HAP-1 (cell line): ENCODE results near the gene LEP.

ENCODE experiments used
- DNase-seq, 2 experiments: peaks; one replicate each; pipeline ENCODE4 v3.0.0-alpha.2; 2016 to 2020; ENCODE audit warnings: low spot score in 2 of 2
- H3K27me3 ChIP-seq: fragments of 250-450 bp; sonication (Bioruptor Pico); 2 replicates; pipeline ENCODE4 v1.5.1; 2020; ENCODE audit warnings: low read depth, mild to moderate bottlenecking, moderate library complexity
- H3K36me3 ChIP-seq: fragments of 250-450 bp; sonication (Bioruptor Pico); replicated peaks from 2 replicates; pipeline ENCODE4 v1.5.1; 2020; ENCODE audit warnings: mild to moderate bottlenecking
- H3K4me1 ChIP-seq: fragments of 250-450 bp; sonication (Bioruptor Pico); 2 replicates; pipeline ENCODE4 v1.5.1; 2020; ENCODE audit warnings: mild to moderate bottlenecking
- H3K4me3 ChIP-seq: fragments of 250-450 bp; sonication (Bioruptor Pico); 2 replicates; pipeline ENCODE4 v1.5.1; 2020; ENCODE audit warnings: mild to moderate bottlenecking, moderate library complexity
- H3K9me3 ChIP-seq: fragments of 250-450 bp; sonication (Bioruptor Pico); 2 replicates; pipeline ENCODE4 v1.5.1; 2020; ENCODE audit warnings: mild to moderate bottlenecking, moderate library complexity
- in situ Hi-C: fragments of 300-500 bp; cut with MboI; formaldehyde crosslinking; loops from 3 replicates; pipeline ENCODE4 v1.14.3; 2020; ENCODE audit warnings: low sequenced_read_pairs, inconsistent platforms, mixed read lengths

The LEP gene

GRCh38 chr7:128243273-128243672 lies 2.2 kb downstream of the LEP start:
- H3K4me3 ChIP-seq: no peak overlapping the region
- H3K27me3 ChIP-seq: no peaks in the 10 kb centered on the region
- H3K36me3 ChIP-seq: no peaks in the 10 kb centered on the region
- H3K4me1 ChIP-seq: no peaks in the 10 kb centered on the region
- no peak for DNase-seq
- H3K9me3 ChIP-seq: no peaks in the 10 kb centered on the region
- in situ Hi-C loops: no loop called here

GRCh38 chr7:128244861-128245260 lies 3.8 kb downstream of the LEP start:
- Histone ChIP-seq H3K36me3 (no peaks in the 10 kb centered on the region), H3K4me3 (no peak overlapping the region), H3K27me3 (peaks cover under 1% of the 10 kb centered on the region; the same call in 1 of the 2 replicates), H3K9me3 (no peaks in the 10 kb centered on the region), H3K4me1 (no peaks in the 10 kb centered on the region)
- in situ Hi-C loops: no loop called here
- no peak for DNase-seq

- Histone ChIP-seq H3K4me1 (no peaks in the 10 kb centered on the region), H3K4me3 (no peak overlapping the region)
- DNase-seq: no peak
Measured at GRCh38 chr7:128247108-128247507, 6.0 kb downstream of the LEP start.

GRCh38 chr7:128247640-128248194 lies 6.6 kb downstream of the LEP start:
- no peak overlapping the region for H3K4me3 ChIP-seq
- in situ Hi-C loops: no loop called here
- peaks cover 4% of the 10 kb centered on the region; the same call in 1 of the 2 replicates for H3K27me3 ChIP-seq
- H3K36me3 ChIP-seq: no peaks in the 10 kb centered on the region
- H3K4me1 ChIP-seq: no peaks in the 10 kb centered on the region
- DNase-seq: no peak
- H3K9me3 ChIP-seq: no peaks in the 10 kb centered on the region

More at GRCh38 chr7:128247108-128247507, 6.0 kb downstream of the LEP start:
- in situ Hi-C loops: no loop called here
- Histone ChIP-seq H3K36me3 (no peaks in the 10 kb centered on the region), H3K9me3 (no peaks in the 10 kb centered on the region), H3K27me3 (peaks cover 4% of the 10 kb centered on the region; the same call in 1 of the 2 replicates)

GRCh38 chr7:128251337-128251736 lies 10.3 kb downstream of the LEP start:
- Histone ChIP-seq H3K4me3 (no peak overlapping the region), H3K4me1 (no peaks in the 10 kb centered on the region), H3K36me3 (no peaks in the 10 kb centered on the region), H3K9me3 (no peaks in the 10 kb centered on the region), H3K27me3 (peaks cover 4% of the 10 kb centered on the region; the same call in 1 of the 2 replicates)
- in situ Hi-C loops: no loop called here
- no peak for DNase-seq

GRCh38 chr7:128253701-128254100 lies 12.6 kb downstream of the LEP start:
- DNase-seq: no peak
- Histone ChIP-seq H3K4me1 (no peaks in the 10 kb centered on the region), H3K9me3 (no peaks in the 10 kb centered on the region), H3K27me3 (peaks cover 4% of the 10 kb centered on the region; the same call in 1 of the 2 replicates), H3K4me3 (no peak overlapping the region), H3K36me3 (no peaks in the 10 kb centered on the region)
- in situ Hi-C loops: no loop called here

- no peak overlapping the region for H3K4me3 ChIP-seq
- peaks cover 4% of the 10 kb centered on the region; the same call in 1 of the 2 replicates for H3K27me3 ChIP-seq
- in situ Hi-C loops: no loop called here
- no peak for DNase-seq
- H3K9me3 ChIP-seq: no peaks in the 10 kb centered on the region
- H3K4me1 ChIP-seq: no peaks in the 10 kb centered on the region
- H3K36me3 ChIP-seq: no peaks in the 10 kb centered on the region
Measured at GRCh38 chr7:128254470-128254869, 13.4 kb downstream of the LEP start.

- Histone ChIP-seq H3K4me3 (no peak overlapping the region), H3K36me3 (no peaks in the 10 kb centered on the region), H3K9me3 (no peaks in the 10 kb centered on the region), H3K4me1 (no peaks in the 10 kb centered on the region), H3K27me3 (no peaks in the 10 kb centered on the region)
- in situ Hi-C loops: no loop called here
- no peak for DNase-seq
Measured at GRCh38 chr7:128255271-128255670, 14.2 kb downstream of the LEP start.

- in situ Hi-C loops: no loop called here
- DNase-seq: no peak
- Histone ChIP-seq H3K4me3 (no peak overlapping the region), H3K27me3 (no peaks in the 10 kb centered on the region), H3K4me1 (no peaks in the 10 kb centered on the region), H3K36me3 (no peaks in the 10 kb centered on the region), H3K9me3 (no peaks in the 10 kb centered on the region)
Measured at GRCh38 chr7:128257458-128257857, 16.4 kb downstream of the LEP start.

- Histone ChIP-seq H3K4me3 (no peak overlapping the region), H3K36me3 (no peaks in the 10 kb centered on the region), H3K9me3 (no peaks in the 10 kb centered on the region), H3K27me3 (no peaks in the 10 kb centered on the region), H3K4me1 (no peaks in the 10 kb centered on the region)
- in situ Hi-C loops: no loop called here
- DNase-seq: no peak
Measured at GRCh38 chr7:128259131-128260061, 18.3 kb downstream of the LEP start.

- H3K4me3 ChIP-seq: no peak overlapping the region
- in situ Hi-C loops: no loop called here
- no peak for DNase-seq
Measured at GRCh38 chr7:128260069-128260795, 19.2 kb downstream of the LEP start.

GRCh38 chr7:128262273-128263028 lies 21.4 kb downstream of the LEP start:
- no peaks in the 10 kb centered on the region for H3K36me3 ChIP-seq
- in situ Hi-C loops: no loop called here
- no peaks in the 10 kb centered on the region for H3K9me3 ChIP-seq
- H3K4me3 ChIP-seq: no peak overlapping the region
- no peaks in the 10 kb centered on the region for H3K27me3 ChIP-seq
- H3K4me1 ChIP-seq: peaks cover 9% of the 10 kb centered on the region
- DNase-seq: no peak

More at GRCh38 chr7:128260069-128260795, 19.2 kb downstream of the LEP start:
- Histone ChIP-seq H3K4me1 (no peaks in the 10 kb centered on the region), H3K27me3 (no peaks in the 10 kb centered on the region), H3K9me3 (no peaks in the 10 kb centered on the region), H3K36me3 (no peaks in the 10 kb centered on the region)

- Histone ChIP-seq H3K9me3 (no peaks in the 10 kb centered on the region), H3K4me3 (no peak overlapping the region), H3K4me1 (peaks cover 10% of the 10 kb centered on the region), H3K36me3 (no peaks in the 10 kb centered on the region), H3K27me3 (no peaks in the 10 kb centered on the region)
- in situ Hi-C loops: no loop called here
- DNase-seq: no peak
Measured at GRCh38 chr7:128263420-128263819, 22.3 kb downstream of the LEP start.
